ENCODE results near the gene ELOVL6. TPM values are rescaled to one million over a fixed set of nuclear protein-coding genes. Genes with fewer than 3 reads are reported as not detected.

ELOVL6 gene
- total RNA-seq, 1 donor from 2014 or later = 13.2 TPM

- H3K4me3 ChIP-seq (ENCODE audit: low read depth, low read length) = no peak overlapping the region
- no peak for DNase-seq (ENCODE audit: low read depth)
- TF ChIP-seq CTCF (conservative IDR thresholded peaks at IDR 0.05; ENCODE audit: low read depth, low read length) = no peak
Measured at GRCh38 chr4:110112056-110112455, 86.4 kb downstream of the ELOVL6 start.

DNA sequence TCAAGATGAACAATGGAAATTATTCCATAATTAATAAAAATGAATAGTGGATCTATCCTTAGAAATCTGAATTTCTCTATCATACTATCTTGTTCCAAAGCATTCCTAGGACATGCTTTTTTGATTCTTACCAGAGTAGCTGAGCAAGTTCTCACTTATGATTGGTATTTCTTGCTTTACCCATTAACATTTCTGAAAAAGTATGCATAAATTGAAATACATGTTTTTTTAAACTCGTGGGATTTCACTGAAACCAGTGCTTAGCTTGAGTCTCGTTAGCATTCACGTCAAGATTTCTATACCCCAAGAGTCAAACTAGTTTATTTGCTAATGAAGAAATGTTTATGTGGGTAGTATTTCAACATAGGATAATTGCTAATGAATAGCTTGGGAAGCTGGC, 89.0 kb downstream of the ELOVL6 start:
- no peak overlapping the region for H3K4me3 ChIP-seq (ENCODE audit: low read depth, low read length)
- DNase-seq (ENCODE audit: low read depth) = no peak
- no peak for TF ChIP-seq CTCF (conservative IDR thresholded peaks at IDR 0.05; ENCODE audit: low read depth, low read length)

DNA sequence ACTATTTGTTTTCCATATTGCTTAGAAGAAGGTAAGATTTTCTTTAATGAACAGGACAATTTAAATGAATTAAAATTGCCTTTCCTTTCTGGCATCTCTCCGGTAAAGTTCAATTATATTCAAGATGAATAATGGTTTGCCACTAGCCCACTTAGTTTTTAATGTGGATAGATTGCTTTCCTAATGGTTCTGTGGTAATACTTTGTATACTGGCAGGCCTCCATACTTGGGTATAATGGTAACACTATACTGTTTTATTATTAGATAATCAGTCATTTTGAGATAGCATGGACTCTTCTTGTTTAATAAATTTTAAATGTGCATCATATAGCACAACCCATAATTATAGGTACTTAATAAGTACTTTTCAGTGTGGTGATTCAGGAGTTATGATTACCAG, 89.5 kb downstream of the ELOVL6 start:
- no peak for TF ChIP-seq CTCF (conservative IDR thresholded peaks at IDR 0.05; ENCODE audit: low read depth, low read length)
- no peak overlapping the region for H3K4me3 ChIP-seq (ENCODE audit: low read depth, low read length)
- no peak for DNase-seq (ENCODE audit: low read depth)

- H3K4me3 ChIP-seq (ENCODE audit: low read depth, low read length) = no peak overlapping the region
- DNase-seq (ENCODE audit: low read depth) = no peak
- TF ChIP-seq CTCF (conservative IDR thresholded peaks at IDR 0.05; ENCODE audit: low read depth, low read length) = no peak
Measured at GRCh38 chr4:110108422-110108821, 90.0 kb downstream of the ELOVL6 start.

DNA sequence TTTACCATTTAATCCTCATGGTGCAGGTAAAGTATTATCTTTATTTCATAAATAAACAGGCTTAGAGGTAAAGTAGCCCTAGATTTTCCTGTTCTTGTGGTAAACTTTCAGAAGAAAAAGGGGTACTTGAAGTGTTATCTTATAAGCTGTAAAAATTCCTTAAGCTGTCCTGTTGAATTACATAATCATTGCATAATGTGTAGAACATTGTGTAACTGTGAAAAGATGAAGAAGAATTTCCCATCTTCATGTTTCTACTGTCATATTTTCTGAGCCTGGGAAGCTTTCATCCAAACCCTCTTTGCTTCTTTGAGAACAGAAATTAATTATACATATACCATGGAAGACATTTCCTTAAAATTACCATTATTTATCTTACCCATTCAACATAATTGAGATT, 90.5 kb downstream of the ELOVL6 start:
- no peak overlapping the region for H3K4me3 ChIP-seq (ENCODE audit: low read depth, low read length)
- no peak for TF ChIP-seq CTCF (conservative IDR thresholded peaks at IDR 0.05; ENCODE audit: low read depth, low read length)
- no peak for DNase-seq (ENCODE audit: low read depth)

- DNase-seq (ENCODE audit: low read depth) = no peak
- TF ChIP-seq CTCF (conservative IDR thresholded peaks at IDR 0.05; ENCODE audit: low read depth, low read length) = no peak
- no peak overlapping the region for H3K4me3 ChIP-seq (ENCODE audit: low read depth, low read length)
Measured at GRCh38 chr4:110106931-110107296, 91.5 kb downstream of the ELOVL6 start.

DNA sequence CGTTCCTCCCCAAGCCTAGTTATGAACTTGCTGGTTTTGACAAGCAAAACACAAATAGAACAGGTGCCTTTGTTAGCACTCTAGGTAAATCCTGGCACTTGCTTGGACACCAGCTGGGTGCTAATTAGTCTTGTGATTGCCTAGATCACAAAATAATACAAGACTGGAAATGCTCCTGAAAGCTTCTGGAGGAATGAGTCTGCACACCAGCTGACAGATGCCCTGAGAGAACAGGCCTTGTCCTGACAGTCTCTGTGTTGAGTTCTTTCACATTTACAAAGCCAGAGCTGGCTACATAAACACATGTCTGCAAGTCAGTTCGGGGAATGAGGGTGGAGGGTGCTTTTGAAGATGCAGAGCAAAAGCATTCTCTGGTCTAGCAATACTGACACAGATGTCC, 93.8 kb downstream of the ELOVL6 start:
- no peak for DNase-seq (ENCODE audit: low read depth)
- H3K4me3 ChIP-seq (ENCODE audit: low read depth, low read length) = no peak overlapping the region
- TF ChIP-seq CTCF (conservative IDR thresholded peaks at IDR 0.05; ENCODE audit: low read depth, low read length) = no peak
